Measurements from ENCODE around the gene FGG. TPM values are rescaled to one million over a fixed set of nuclear protein-coding genes. Genes with fewer than 3 reads are reported as not detected.

FGG gene
- total RNA-seq, 2 experiments from 2014 or later: not detected

DNA sequence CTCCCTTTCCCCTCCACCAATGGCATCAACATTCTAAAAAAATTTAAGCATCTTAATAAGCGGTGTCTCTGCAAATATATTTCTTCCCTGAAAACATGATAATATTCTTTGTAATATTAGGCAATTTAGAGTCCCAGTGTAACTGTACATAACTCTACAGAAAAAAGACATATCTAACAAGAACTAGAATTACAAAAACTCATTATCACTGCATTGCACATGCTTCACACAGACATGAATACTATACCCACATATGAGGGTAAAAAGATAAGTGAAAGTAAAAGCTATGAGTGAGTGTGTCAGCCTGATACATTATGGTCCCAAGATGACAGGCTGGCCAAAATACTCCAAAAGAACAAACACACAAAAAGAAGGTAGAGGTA, 52.0 kb downstream of the FGG start:
- TF ChIP-seq, protein P1, sequence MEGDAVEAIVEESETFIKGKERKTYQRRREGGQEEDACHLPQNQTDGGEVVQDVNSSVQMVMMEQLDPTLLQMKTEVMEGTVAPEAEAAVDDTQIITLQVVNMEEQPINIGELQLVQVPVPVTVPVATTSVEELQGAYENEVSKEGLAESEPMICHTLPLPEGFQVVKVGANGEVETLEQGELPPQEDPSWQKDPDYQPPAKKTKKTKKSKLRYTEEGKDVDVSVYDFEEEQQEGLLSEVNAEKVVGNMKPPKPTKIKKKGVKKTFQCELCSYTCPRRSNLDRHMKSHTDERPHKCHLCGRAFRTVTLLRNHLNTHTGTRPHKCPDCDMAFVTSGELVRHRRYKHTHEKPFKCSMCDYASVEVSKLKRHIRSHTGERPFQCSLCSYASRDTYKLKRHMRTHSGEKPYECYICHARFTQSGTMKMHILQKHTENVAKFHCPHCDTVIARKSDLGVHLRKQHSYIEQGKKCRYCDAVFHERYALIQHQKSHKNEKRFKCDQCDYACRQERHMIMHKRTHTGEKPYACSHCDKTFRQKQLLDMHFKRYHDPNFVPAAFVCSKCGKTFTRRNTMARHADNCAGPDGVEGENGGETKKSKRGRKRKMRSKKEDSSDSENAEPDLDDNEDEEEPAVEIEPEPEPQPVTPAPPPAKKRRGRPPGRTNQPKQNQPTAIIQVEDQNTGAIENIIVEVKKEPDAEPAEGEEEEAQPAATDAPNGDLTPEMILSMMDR (IDR thresholded peaks at IDR 0.05): no peak
- ChIA-PET CTCF (interaction anchor here (5.8 kb wide), 1 partner anchor 62 kb away, joined by 141 read pairs; no protein-coding TSS in a partner anchor), POLR2A (no interaction called here)
- no peaks in the 10 kb centered on the region for H3K9me3 Mint-ChIP-seq
- peaks cover 3% of the 10 kb centered on the region for H3K27me3 Mint-ChIP-seq
- no peaks in the 10 kb centered on the region for H3K36me3 Mint-ChIP-seq (ENCODE audit: low read depth)
- intact Hi-C loops (cut with micrococcal nuclease): no loop called here
- H3K27ac Mint-ChIP-seq: no peak overlapping the region
- H3K4me1 Mint-ChIP-seq (ENCODE audit: low read depth): no peaks in the 10 kb centered on the region
- ATAC-seq (no peak), DNase-seq (no peak)
- H3K4me3 Mint-ChIP-seq: no peak overlapping the region

DNA sequence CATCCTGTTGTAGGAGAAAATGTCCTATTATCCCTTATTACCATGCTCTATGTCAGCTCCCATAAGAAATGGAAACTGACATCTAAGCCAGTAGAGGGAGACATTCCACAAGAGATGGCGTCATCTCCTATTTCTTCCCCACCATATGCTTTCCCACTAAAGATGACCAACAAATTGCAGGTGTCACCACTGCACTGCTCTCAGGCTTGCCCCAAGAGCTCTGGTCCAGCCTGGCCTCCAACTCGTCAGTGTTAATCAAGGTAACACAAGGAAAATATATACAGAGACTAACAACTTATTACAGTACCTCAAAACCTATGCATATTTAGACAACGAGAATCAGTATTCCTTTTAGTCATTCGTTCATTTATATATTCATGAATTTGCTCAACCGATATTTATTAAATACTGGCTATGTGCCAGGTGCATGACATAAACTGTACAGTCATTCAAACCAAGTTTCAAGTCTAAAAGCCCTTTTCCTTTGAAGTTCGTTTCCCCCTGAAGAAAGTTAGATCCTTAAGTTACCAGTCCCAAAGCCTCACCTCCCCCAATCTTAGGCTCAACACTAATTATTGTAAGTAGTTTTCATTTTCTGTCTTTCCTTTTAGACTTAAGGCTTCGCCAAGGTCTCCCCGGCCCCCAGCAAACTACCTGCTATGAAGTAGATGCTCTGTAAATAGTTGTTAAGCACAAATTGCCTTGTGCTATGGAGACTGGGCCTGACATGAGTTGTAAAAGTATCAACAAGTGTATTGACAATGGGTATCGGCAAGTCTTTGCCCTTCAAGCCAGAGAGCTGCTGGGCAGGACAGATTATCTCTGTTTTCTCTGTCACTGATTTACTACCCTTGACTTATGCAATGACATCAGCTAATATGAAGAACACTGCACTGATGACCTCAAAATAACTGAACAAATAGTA, 52.7 kb downstream of the FGG start:
- Mint-ChIP-seq H3K4me3 (no peak overlapping the region), H3K9me3 (no peaks in the 10 kb centered on the region), H3K27ac (no peak overlapping the region), H3K36me3 (ENCODE audit: low read depth) (no peaks in the 10 kb centered on the region), H3K27me3 (peaks cover 3% of the 10 kb centered on the region), H3K4me1 (ENCODE audit: low read depth) (no peaks in the 10 kb centered on the region)
- ChIA-PET POLR2A (interaction anchor here (1.0 kb wide), 1 partner anchor 39 kb away, joined by 5 read pairs; no protein-coding TSS in a partner anchor), CTCF (interaction anchor here (0.7 to 5.8 kb wide), 19 partner anchors 9 to 1250 kb away, joined by 3 to 141 read pairs (median 3); partner anchors contain the start of gene PLRG1)
- intact Hi-C loops (cut with micrococcal nuclease): loop anchor here (2.0 to 10.0 kb wide), 2 partner anchors 59 to 815 kb away; partner anchors contain the start of gene MAP9
- peak; percentile 56 for ATAC-seq
- DNase-seq: peak; percentile 6
- TF ChIP-seq, protein P1 (IDR thresholded peaks at IDR 0.05): peak; percentile 60

DNA sequence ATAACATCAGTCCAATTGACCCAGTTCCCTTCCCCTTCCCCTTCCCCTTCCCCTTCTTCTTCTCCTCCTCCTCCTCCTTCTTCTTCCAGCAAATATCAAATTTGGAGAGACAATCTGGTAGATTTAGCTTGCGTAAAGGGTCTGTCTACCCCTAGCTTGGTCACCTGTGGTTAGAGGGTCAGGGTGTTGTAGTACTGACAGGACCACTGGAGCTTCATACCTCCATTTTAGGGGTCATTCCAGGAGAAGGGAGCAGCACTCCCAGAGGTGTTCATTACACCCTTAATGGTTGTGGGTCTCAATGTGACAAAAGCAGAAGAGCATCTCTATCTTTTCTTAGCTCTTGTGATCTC, 53.3 kb downstream of the FGG start:
- Mint-ChIP-seq H3K27ac (no peak overlapping the region), H3K9me3 (no peaks in the 10 kb centered on the region), H3K27me3 (peaks cover 3% of the 10 kb centered on the region), H3K4me3 (no peak overlapping the region), H3K4me1 (ENCODE audit: low read depth) (no peaks in the 10 kb centered on the region), H3K36me3 (ENCODE audit: low read depth) (no peaks in the 10 kb centered on the region)
- TF ChIP-seq, protein P1 (IDR thresholded peaks at IDR 0.05): no peak
- intact Hi-C loops (cut with micrococcal nuclease): loop anchor here (2.0 to 10.0 kb wide), 2 partner anchors 60 to 816 kb away; partner anchors contain the start of gene MAP9
- no peak for DNase-seq
- POLR2A ChIA-PET: interaction anchor here (1.0 kb wide), 1 partner anchor 40 kb away, joined by 5 read pairs; no protein-coding TSS in a partner anchor
- ATAC-seq: no peak
- CTCF ChIA-PET: interaction anchor here (0.7 to 5.8 kb wide), 19 partner anchors 9 to 1251 kb away, joined by 3 to 141 read pairs (median 3); partner anchors contain the start of gene PLRG1

Other genes with a start within 250 kb of the FGG start
- not detected for gene DCHS2, start 120.9 kb downstream of the FGG start, total RNA-seq
- gene PLRG1, start 62.3 kb downstream of the FGG start, total RNA-seq: 100 to 1,000 TPM; 114 to 121 TPM
- not detected for gene FGB, start 49.6 kb downstream of the FGG start, total RNA-seq
- not detected for gene FGA, start 21.9 kb downstream of the FGG start, total RNA-seq
- not detected for gene LRAT, start 131.3 kb upstream of the FGG start, total RNA-seq
- gene RBM46, start 168.6 kb upstream of the FGG start, total RNA-seq: not detected

Data from activated CD8-positive, alpha-beta T cell treated with anti-CD3 and anti-CD28 coated beads for 36 hours (primary cell).